Aorta (tissue), 5 donors: ENCODE measurements around the gene GABRB1. TPM values are rescaled to one million over a fixed set of nuclear protein-coding genes. Genes with fewer than 3 reads are reported as not detected.

Experiments
- ATAC-seq: fragments of 200-7000 bp; cut with Tn5 transposase; one replicate; pipeline ENCODE4 v1.9.1; 2022; ENCODE audit warnings: moderate library complexity; ENCODE audit not compliant: low FRiP score
- DNase-seq, 2 donors: peaks; one replicate each; pipeline ENCODE4 v3.0.0-alpha.2; 2020
- H3K27ac ChIP-seq, 2 donors: one replicate each; pipeline ENCODE4 v1.5.1; 2013; ENCODE audit warnings: low read length in 2 of 2, mild to moderate bottlenecking in 2 of 2, moderate library complexity in 2 of 2, control low read depth in 1 of 2, inconsistent platforms in 1 of 2, low read depth in 1 of 2
- H3K27me3 ChIP-seq, 2 donors: one replicate each; pipeline ENCODE4 v1.6.1; 2013; ENCODE audit warnings: control low read depth in 1 of 2, low read length in 1 of 2, mild to moderate bottlenecking in 1 of 2, moderate library complexity in 1 of 2; ENCODE audit not compliant: insufficient read depth in 2 of 2, control insufficient read depth in 1 of 2
- H3K36me3 ChIP-seq, 2 donors: one replicate each; pipeline ENCODE4 v1.6.1; 2013; ENCODE audit warnings: control low read depth in 1 of 2, low read length in 1 of 2, mild to moderate bottlenecking in 1 of 2; ENCODE audit not compliant: insufficient read depth in 2 of 2, control insufficient read depth in 1 of 2
- H3K4me1 ChIP-seq, 2 donors: one replicate each; pipeline ENCODE4 v1.6.1; 2013; ENCODE audit warnings: low read length in 2 of 2, control low read depth in 1 of 2, mild to moderate bottlenecking in 1 of 2, moderate library complexity in 1 of 2; ENCODE audit not compliant: insufficient read depth in 2 of 2, control insufficient read depth in 1 of 2
- H3K4me3 ChIP-seq, 2 donors: one replicate each; pipeline ENCODE4 v1.5.1; 2013; ENCODE audit warnings: low read length in 2 of 2, control low read depth in 1 of 2, mild to moderate bottlenecking in 1 of 2
- H3K9me3 ChIP-seq: one replicate; pipeline ENCODE4 v1.6.1; 2013; ENCODE audit warnings: mild to moderate bottlenecking, low read length; ENCODE audit not compliant: control insufficient read depth
- WGBS, 2 donors: extraction: QIAGEN DNeasy Blood & Tissue Kit; methylation state at CpG; one replicate each; pipeline ENCODE4 v1.1.7; 2013; 5-methylcytosine and 5-hydroxymethylcytosine counted together
- intact Hi-C, 2 donors: fragments of 100-400 bp; cut with DNase I; formaldehyde crosslinking; loops; one replicate each; pipeline versions ENCODE4 v1.14.2 to v1.15.0; 2022
- polyA plus RNA-seq, 2 donors: library from polyadenylated mRNA; stranded (reverse); fragments of 200-250 nt; gene quantifications; one replicate each; pipeline ENCODE4 v1.2.3, GENCODE V29; 2013
- total RNA-seq, 2 donors: library from RNA; stranded (reverse); fragmentation: NEBNext Ultra II Directional; extraction: Animal tissue kit (Norgen Biotek cat#: 25700); gene quantifications; one replicate each; pipeline ENCODE4 v1.2.1, GENCODE V29; 2021
- donor health status: healthy with polysubstance abuse.
- donor health status: Bipolar disorder and iron deficiency.
- donor health status: DM: no; HTN: no; CAD: no.
- donor health status: DM: no; HTN: no; CAD: no.
- donor health status: DM: yes; HTN: yes; CAD: no.

GABRB1 gene
- total and polyA plus RNA-seq, 4 donors, result 0.71 TPM; not detected in 3

DNA sequence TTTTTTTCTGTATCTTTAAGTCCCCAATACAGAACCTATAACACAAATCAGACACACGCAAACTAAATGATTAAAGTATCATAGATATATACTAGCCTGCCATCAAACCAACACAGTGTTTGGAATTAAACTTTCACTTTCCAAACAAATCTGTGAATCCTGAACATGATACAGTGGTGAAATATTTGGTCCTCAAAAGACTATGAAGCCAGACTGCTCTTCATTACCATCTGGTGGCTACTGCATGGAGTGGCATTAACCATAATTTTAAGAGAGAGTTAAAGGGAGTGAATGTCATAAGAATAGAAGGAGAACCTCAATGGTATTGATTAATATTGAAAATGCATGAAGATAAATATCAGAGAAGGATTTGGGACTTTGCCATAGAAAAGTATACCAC is 28.8 kb upstream of the GABRB1 start:
- H3K9me3 ChIP-seq, result no peaks in the 10 kb centered on the region
- no peaks in the 10 kb centered on the region for H3K27me3 ChIP-seq
- DNase-seq (no peak), ATAC-seq (no peak)
- H3K4me1 ChIP-seq, result no peaks in the 10 kb centered on the region
- no peaks in the 10 kb centered on the region for H3K36me3 ChIP-seq
- intact Hi-C loops, result no loop called here
- H3K27ac ChIP-seq, result no peak overlapping the region
- no peak overlapping the region for H3K4me3 ChIP-seq
- 83 to 84% methylated on average over 1 of the region's 1 CpG for WGBS, 2 donors

DNA sequence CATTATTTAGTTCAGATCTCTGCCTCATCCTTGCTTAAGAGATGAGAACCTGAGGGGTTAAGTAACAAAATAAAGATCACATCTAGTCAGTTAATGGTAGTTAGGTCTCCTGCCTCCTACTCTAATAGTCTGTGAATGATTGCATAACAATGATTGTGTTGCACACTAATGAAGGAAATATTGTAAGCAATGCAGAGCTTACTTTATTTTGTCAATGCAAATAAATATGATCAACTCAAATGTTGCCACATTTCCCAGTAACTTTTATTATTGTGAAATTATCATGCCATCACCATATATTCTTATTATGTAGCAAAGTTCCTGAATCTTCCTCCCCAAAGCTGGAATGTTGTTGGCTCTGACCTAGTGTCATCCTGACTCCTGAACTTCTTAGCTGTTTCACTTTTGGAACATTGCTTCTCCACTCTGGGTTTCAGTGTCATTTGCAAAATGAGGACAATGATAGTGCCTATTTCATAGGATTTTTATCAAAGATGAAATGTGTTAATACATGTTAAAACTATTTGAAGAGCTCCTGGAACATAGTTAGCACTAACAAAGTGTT is 20.9 kb upstream of the GABRB1 start:
- no peak for DNase-seq
- intact Hi-C loops, result no loop called here
- Histone ChIP-seq H3K4me1 (peaks cover 0 to 3% of the 10 kb centered on the region in 2 donors), H3K36me3 (no peaks in the 10 kb centered on the region), H3K9me3 (no peaks in the 10 kb centered on the region), H3K27ac (no peak overlapping the region), H3K4me3 (no peak overlapping the region), H3K27me3 (no peaks in the 10 kb centered on the region)
- no peak for ATAC-seq

DNA sequence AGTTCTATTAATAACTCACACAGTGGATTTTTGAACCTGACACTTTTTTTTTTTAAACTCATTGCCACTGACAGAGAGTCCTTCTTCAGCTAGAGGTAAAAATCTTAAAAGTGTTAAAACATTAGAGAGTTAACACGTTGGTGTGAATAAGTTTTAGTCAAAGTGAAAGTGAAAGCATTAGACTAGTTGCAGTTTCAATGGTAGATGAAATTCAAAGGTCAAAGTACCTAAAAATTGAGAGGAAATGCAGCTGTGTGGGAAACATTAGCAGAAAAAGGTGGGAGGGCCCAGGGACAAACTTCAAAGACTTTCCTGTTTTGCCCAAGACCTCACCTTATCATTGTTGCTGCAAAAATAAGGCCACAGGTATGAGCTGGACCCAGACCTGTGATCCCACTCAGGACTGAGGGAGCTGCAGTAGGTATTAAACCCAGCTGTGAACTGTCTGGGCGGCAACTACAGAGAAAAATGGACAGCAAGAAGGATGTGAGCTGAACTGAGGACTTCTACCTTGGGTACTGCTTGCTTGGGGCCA is 20.4 kb upstream of the GABRB1 start:
- peaks cover 0 to 3% of the 10 kb centered on the region in 2 donors for H3K4me1 ChIP-seq
- H3K27me3 ChIP-seq, result no peaks in the 10 kb centered on the region
- 61 to 62% methylated on average over 2 of the region's 2 CpGs for WGBS, 2 donors
- no peak for ATAC-seq
- H3K4me3 ChIP-seq, result no peak overlapping the region
- no peaks in the 10 kb centered on the region for H3K9me3 ChIP-seq
- DNase-seq, result no peak
- no peak overlapping the region for H3K27ac ChIP-seq
- H3K36me3 ChIP-seq, result no peaks in the 10 kb centered on the region
- intact Hi-C loops, result no loop called here

DNA sequence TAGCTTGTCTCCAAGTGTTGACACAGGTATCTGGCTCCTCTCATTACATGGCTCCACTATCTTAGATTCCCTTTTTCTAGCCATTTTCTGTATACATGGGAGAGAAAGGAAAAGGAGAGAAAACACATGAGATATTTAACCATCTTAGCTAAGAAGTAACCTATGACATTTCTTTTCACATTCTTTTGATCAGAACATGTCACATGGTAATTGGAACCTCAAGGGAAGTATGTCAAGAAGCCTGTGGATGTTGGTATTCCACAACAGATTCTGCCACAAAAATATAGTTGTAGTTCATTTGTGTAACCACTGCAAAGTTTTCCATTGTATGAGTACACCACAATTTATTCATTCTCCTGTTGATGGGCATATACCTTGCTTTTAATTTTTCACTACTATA is 18.7 kb upstream of the GABRB1 start:
- H3K9me3 ChIP-seq, result no peaks in the 10 kb centered on the region
- H3K27me3 ChIP-seq, result no peaks in the 10 kb centered on the region
- H3K27ac ChIP-seq, result no peak overlapping the region
- no peak for DNase-seq
- H3K36me3 ChIP-seq, result no peaks in the 10 kb centered on the region
- H3K4me1 ChIP-seq, result peaks cover 0 to 3% of the 10 kb centered on the region in 2 donors
- H3K4me3 ChIP-seq, result no peak overlapping the region
- ATAC-seq, result no peak
- intact Hi-C loops, result no loop called here

DNA sequence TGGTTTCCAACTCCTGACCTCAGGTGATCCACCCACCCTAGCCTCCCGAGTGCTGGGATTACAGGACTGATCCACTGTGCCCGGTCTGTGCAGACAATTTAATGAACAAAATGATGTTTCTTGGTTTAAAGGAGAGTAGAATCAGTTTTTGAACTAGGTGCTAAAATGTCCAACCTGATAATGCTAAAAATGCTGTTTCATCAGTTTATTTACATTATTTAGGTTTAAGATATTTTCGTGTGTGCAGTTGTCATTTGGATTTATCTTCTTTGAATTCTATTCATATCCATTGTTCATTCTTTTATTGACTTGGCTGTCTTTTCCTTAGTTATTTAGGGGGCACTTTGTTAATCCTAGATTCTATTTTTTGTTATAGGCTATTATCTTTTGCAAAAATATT is 18.0 kb upstream of the GABRB1 start:
- ATAC-seq (no peak), DNase-seq (no peak)
- no peaks in the 10 kb centered on the region for H3K27me3 ChIP-seq
- no peaks in the 10 kb centered on the region for H3K9me3 ChIP-seq
- WGBS, 2 donors, result 64 to 69% methylated on average over 3 of the region's 3 CpGs
- no peaks in the 10 kb centered on the region for H3K36me3 ChIP-seq
- intact Hi-C loops, result no loop called here
- peaks cover 0 to 3% of the 10 kb centered on the region in 2 donors for H3K4me1 ChIP-seq
- no peak overlapping the region for H3K27ac ChIP-seq
- no peak overlapping the region for H3K4me3 ChIP-seq

DNA sequence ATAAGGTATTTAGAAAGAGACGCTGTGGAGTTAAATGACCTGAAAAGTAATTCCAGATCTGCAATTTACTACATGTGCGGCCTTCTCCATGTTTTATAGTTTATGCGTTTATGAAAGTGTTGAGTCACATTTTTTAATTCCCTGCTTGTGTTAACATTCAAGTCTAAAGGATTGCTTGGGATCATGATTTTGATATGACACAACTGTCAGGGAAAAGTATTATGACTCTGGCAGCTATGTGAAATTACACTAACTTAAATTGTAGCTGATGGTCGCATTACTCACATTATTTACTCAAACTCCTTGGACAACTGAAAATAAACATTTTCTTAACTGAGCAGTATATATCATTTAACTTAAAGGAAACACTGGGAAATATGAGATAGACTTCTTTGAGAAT is 14.3 kb upstream of the GABRB1 start:
- 67 to 79% methylated on average over 4 of the region's 4 CpGs for WGBS, 2 donors
- no peak for DNase-seq
- intact Hi-C loops, result no loop called here
- Histone ChIP-seq H3K4me1 (no peaks in the 10 kb centered on the region), H3K27ac (no peak overlapping the region), H3K36me3 (peaks cover 0 to 2% of the 10 kb centered on the region in 2 donors), H3K4me3 (no peak overlapping the region), H3K9me3 (no peaks in the 10 kb centered on the region), H3K27me3 (no peaks in the 10 kb centered on the region)
- no peak for ATAC-seq

DNA sequence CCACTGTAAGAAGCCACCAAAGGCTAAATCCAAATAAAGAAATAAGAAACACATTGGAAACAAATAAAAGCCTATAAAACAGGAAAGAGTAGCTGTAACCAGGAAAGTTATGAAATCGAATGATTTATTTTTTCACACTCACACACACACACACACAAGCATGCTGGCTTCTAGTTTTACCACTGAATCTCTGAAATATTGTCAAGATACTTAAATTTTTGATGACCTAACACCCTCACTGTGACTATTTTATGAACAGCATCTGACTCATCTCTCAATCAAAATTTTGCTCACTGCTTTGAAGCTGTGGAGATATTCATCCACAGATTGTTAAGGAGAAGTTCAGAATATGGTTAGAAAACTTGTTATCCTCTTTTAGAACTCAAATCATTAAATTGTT is 13.9 kb upstream of the GABRB1 start:
- 61 to 71% methylated on average over 1 of the region's 1 CpG for WGBS, 2 donors
- Histone ChIP-seq H3K4me1 (no peaks in the 10 kb centered on the region), H3K9me3 (no peaks in the 10 kb centered on the region), H3K4me3 (no peak overlapping the region), H3K27ac (no peak overlapping the region), H3K27me3 (no peaks in the 10 kb centered on the region), H3K36me3 (peaks cover 0 to 2% of the 10 kb centered on the region in 2 donors)
- ATAC-seq (no peak), DNase-seq (no peak)
- intact Hi-C loops, result no loop called here

DNA sequence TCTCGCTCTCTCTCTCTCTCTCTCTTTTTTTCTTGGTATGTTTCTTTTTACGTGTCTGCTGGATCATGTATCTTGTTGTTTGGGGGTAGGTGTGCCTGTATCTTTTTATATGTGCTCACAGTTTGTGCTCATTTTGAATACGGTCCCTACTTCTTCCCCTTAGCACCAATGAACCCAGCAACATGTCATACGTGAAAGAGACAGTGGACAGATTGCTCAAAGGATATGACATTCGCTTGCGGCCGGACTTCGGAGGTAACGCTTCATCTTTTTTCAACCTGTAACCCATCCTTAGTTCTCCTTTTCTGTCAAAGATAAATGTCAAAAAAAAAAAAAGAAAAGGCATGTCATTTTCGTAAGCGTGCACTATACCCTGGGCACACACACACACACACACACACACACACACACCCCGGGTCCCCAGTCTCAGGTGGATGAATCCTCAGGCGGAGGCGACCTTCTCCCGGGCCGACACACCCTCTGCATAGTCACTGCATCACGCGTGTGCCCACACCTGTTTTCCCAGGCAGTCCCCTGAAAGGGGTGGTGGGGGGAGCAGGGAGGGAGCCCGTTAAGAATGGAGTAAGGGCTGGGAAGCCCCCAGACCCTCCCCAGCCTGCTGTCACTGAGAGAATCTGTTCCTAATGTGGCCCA is 511 bp downstream of the GABRB1 start:
- intact Hi-C loops, result loop anchor here (10.0 kb wide), 2 partner anchors 97 to 187 kb away; no protein-coding TSS in a partner anchor
- Histone ChIP-seq H3K36me3 (no peaks in the 10 kb centered on the region), H3K27ac (no peak overlapping the region), H3K27me3 (no peaks in the 10 kb centered on the region), H3K4me1 (no peaks in the 10 kb centered on the region), H3K4me3 (peak overlapping the region in 1 of 2 donors; percentile 27), H3K9me3 (no peaks in the 10 kb centered on the region)
- ATAC-seq, result peak; percentile 38
- no peak for DNase-seq
- WGBS, 2 donors, result 2 to 3% methylated on average over 17 to 19 of the region's 19 CpGs
